Measurements from ENCODE around the gene NAALADL2.

NAALADL2 gene

GRCh38 chr3:174937478-174937877 lies 78.3 kb downstream of the NAALADL2 start:
- TF ChIP-seq ZFX (IDR thresholded peaks at IDR 0.05; ENCODE audit: borderline replicate concordance) (no peak), CTCF (IDR thresholded peaks at IDR 0.05) (no peak)
- peak overlapping the region; percentile 83 for H3K27ac ChIP-seq

- no peak for TF ChIP-seq CTCF (IDR thresholded peaks at IDR 0.05)
- H3K27ac ChIP-seq = peak overlapping the region; percentile 83
Observed at GRCh38 chr3:174938102-174938501, 79.0 kb downstream of the NAALADL2 start.

- no peak overlapping the region for H3K27ac ChIP-seq
Observed at GRCh38 chr3:174940151-174940550, 81.0 kb downstream of the NAALADL2 start.

GRCh38 chr3:174945276-174945675 lies 86.1 kb downstream of the NAALADL2 start:
- H3K27ac ChIP-seq = no peak overlapping the region
- TF ChIP-seq ZFX (IDR thresholded peaks at IDR 0.05; ENCODE audit: borderline replicate concordance) = no peak
- no peak for TF ChIP-seq CTCF (IDR thresholded peaks at IDR 0.05)

More at GRCh38 chr3:174940151-174940550, 81.0 kb downstream of the NAALADL2 start:
- no peak for TF ChIP-seq CTCF (IDR thresholded peaks at IDR 0.05)
- TF ChIP-seq ZFX (IDR thresholded peaks at IDR 0.05; ENCODE audit: borderline replicate concordance) = no peak

GRCh38 chr3:174945951-174946350 lies 86.8 kb downstream of the NAALADL2 start:
- H3K27ac ChIP-seq = 0 out of 2 replicates have a peak overlapping the region, but pooled peaks have one; percentile 8

GRCh38 chr3:174949523-174949922 lies 90.4 kb downstream of the NAALADL2 start:
- H3K27ac ChIP-seq = peak overlapping the region; percentile 48

More at GRCh38 chr3:174945951-174946350, 86.8 kb downstream of the NAALADL2 start:
- no peak for TF ChIP-seq CTCF (IDR thresholded peaks at IDR 0.05)
- TF ChIP-seq ZFX (IDR thresholded peaks at IDR 0.05; ENCODE audit: borderline replicate concordance) = no peak

GRCh38 chr3:174951034-174951433 lies 91.9 kb downstream of the NAALADL2 start:
- TF ChIP-seq ZFX (IDR thresholded peaks at IDR 0.05; ENCODE audit: borderline replicate concordance) (no peak), CTCF (IDR thresholded peaks at IDR 0.05) (no peak)
- no peak overlapping the region for H3K27ac ChIP-seq

More at GRCh38 chr3:174949523-174949922, 90.4 kb downstream of the NAALADL2 start:
- no peak for TF ChIP-seq CTCF (IDR thresholded peaks at IDR 0.05)
- TF ChIP-seq ZFX (IDR thresholded peaks at IDR 0.05; ENCODE audit: borderline replicate concordance) = no peak
